Upper lobe of left lung (tissue), 6 donors: Measurements from ENCODE around the gene EPS15. TPM values are rescaled to one million over a fixed set of nuclear protein-coding genes. Genes with fewer than 3 reads are reported as not detected.

ENCODE experiments used
- ATAC-seq, 2 donors: fragments of 200-7000 bp; cut with Tn5 transposase; one replicate each; pipeline ENCODE4 v1.9.1; 2022; ENCODE audit warnings: mild to moderate bottlenecking in 2 of 2, moderate library complexity in 2 of 2; ENCODE audit not compliant: low FRiP score in 2 of 2
- DNase-seq, 2 donors: peaks; one replicate each; pipeline ENCODE4 v3.0.0-alpha.2; 2019 to 2020
- H3K27ac ChIP-seq, 4 donors: fragments of 200-600 bp; sonication (generic); one replicate each; pipeline ENCODE4 v1.5.1; 2016 to 2019
- H3K27me3 ChIP-seq, 4 donors: fragments of 200-600 bp; sonication (generic); one replicate each; pipeline ENCODE4 v1.5.1; 2017 to 2019
- H3K36me3 ChIP-seq, 4 donors: fragments of 200-600 bp; sonication (generic); one replicate each; pipeline ENCODE4 v1.5.1; 2016 to 2019
- H3K4me1 ChIP-seq, 4 donors: fragments of 200-600 bp; sonication (generic); one replicate each; pipeline ENCODE4 v1.5.1; 2018 to 2019
- H3K4me3 ChIP-seq, 4 donors: fragments of 200-600 bp; sonication (generic); one replicate each; pipeline ENCODE4 v1.5.1; 2017 to 2019; ENCODE audit warnings: mild to moderate bottlenecking in 2 of 4, moderate library complexity in 1 of 4
- H3K9me3 ChIP-seq, 4 donors: fragments of 200-600 bp; sonication (generic); one replicate each; pipeline ENCODE4 v1.5.1; 2018 to 2019
- CTCF ChIP-seq, 6 experiments: fragments of 450-650 bp in 4 of 6; fragments of 200-600 bp in 2 of 6; sonication (generic) in 2 of 6; IDR thresholded peaks; one replicate each; pipeline ENCODE4 v1.5.1; 2016 to 2019; ENCODE audit warnings: antibody characterized with exemption in 6 of 6
- EP300 ChIP-seq, 4 donors: sonication (generic); formaldehyde crosslinking; IDR thresholded peaks; one replicate each; pipeline ENCODE4 v1.5.1; 2017; ENCODE audit warnings: antibody characterized with exemption in 4 of 4, control low read depth in 2 of 4
- POLR2A ChIP-seq, 4 donors: fragments of 450-650 bp; IDR thresholded peaks; one replicate each; pipeline ENCODE4 v1.5.1; 2016 to 2017; ENCODE audit warnings: antibody characterized with exemption in 4 of 4, mild to moderate bottlenecking in 2 of 4
- POLR2AphosphoS5 ChIP-seq, 2 donors: sonication (generic); formaldehyde crosslinking; IDR thresholded peaks; one replicate each; pipeline ENCODE4 v1.5.1; 2017; ENCODE audit warnings: antibody characterized with exemption in 2 of 2
- WGBS, 2 donors: methylation state at CpG; one replicate each; pipeline ENCODE4 v1.1.5; 2017 to 2018; 5-methylcytosine and 5-hydroxymethylcytosine counted together
- total RNA-seq, 6 donors: library from RNA; depleted of rRNA in 4 of 6; stranded (reverse); fragments of >200 nt in 4 of 6; gene quantifications; one replicate each; pipeline versions ENCODE4 v1.1.0 to v1.2.1, GENCODE V29; 2016 to 2021
- donor health status: DM: no; HTN: no; CAD: no; lungs with moderate emphysema.
- donor health status: DM: no; HTN: yes; CAD: no; lungs with severe emphysema.

The EPS15 gene
- total RNA-seq, 6 donors from 2014 or later, result 50.4 to 181 (median 73.3) TPM

- H3K27me3 ChIP-seq, result no peaks in the 10 kb centered on the region
- H3K4me3 ChIP-seq, result no peak overlapping the region
- H3K9me3 ChIP-seq, result no peaks in the 10 kb centered on the region
- H3K27ac ChIP-seq, result peak overlapping the region in 3 of 4 donors; percentile 9 to 98 (median 36)
- ATAC-seq (no peak), DNase-seq (no peak)
- WGBS, 2 donors, result 43 to 51% methylated on average over 3 of the region's 3 CpGs
- peaks cover 14 to 25% (median 19%) of the 10 kb centered on the region in 4 donors for H3K4me1 ChIP-seq
- H3K36me3 ChIP-seq, result no peaks in the 10 kb centered on the region
- TF ChIP-seq CTCF (IDR thresholded peaks at IDR 0.05), result no peak
- no peak for TF ChIP-seq EP300 (IDR thresholded peaks at IDR 0.05)
- no peak for TF ChIP-seq POLR2AphosphoS5 (IDR thresholded peaks at IDR 0.05)
- no peak for TF ChIP-seq POLR2A (IDR thresholded peaks at IDR 0.05)
These were observed 1.7 kb upstream of the EPS15 start for GRCh38 chr1:51520700-51521248.

- ATAC-seq, result peak in 1 of 2 donors; percentile 30
These were observed 1.0 kb upstream of the EPS15 start for GRCh38 chr1:51519865-51520699.

GRCh38 chr1:51518586-51519047 is 449 bp downstream of the EPS15 start:
- Histone ChIP-seq H3K36me3 (no peaks in the 10 kb centered on the region), H3K4me1 (peaks cover 30 to 47% (median 36%) of the 10 kb centered on the region in 4 donors), H3K27me3 (no peaks in the 10 kb centered on the region), H3K9me3 (no peaks in the 10 kb centered on the region), H3K4me3 (peak overlapping the region; percentile 87 to 98 (median 88)), H3K27ac (peak overlapping the region; percentile 91 to 98 (median 94))
- TF ChIP-seq CTCF (IDR thresholded peaks at IDR 0.05), result peak in 1 of 6 experiments; percentile 13
- TF ChIP-seq POLR2A (IDR thresholded peaks at IDR 0.05), result no peak
- ATAC-seq (peak; percentile 63 to 65), DNase-seq (peak in 1 of 2 donors; percentile 69)
- WGBS, 2 donors, result 0 to 1% methylated on average over 8 to 47 of the region's 52 CpGs

More at GRCh38 chr1:51519865-51520699, 1.0 kb upstream of the EPS15 start:
- H3K36me3 ChIP-seq, result no peaks in the 10 kb centered on the region
- H3K27me3 ChIP-seq, result no peaks in the 10 kb centered on the region
- TF ChIP-seq CTCF (IDR thresholded peaks at IDR 0.05) (no peak), EP300 (IDR thresholded peaks at IDR 0.05) (no peak), POLR2A (IDR thresholded peaks at IDR 0.05) (no peak), POLR2AphosphoS5 (IDR thresholded peaks at IDR 0.05) (no peak)
- peaks cover 20 to 32% (median 26%) of the 10 kb centered on the region in 4 donors for H3K4me1 ChIP-seq
- no peaks in the 10 kb centered on the region for H3K9me3 ChIP-seq
- WGBS, 2 donors, result 72 to 78% methylated on average over 8 of the region's 8 CpGs
- no peak for DNase-seq
- no peak overlapping the region for H3K4me3 ChIP-seq
- peak overlapping the region in 3 of 4 donors; percentile 36 to 98 (median 92) for H3K27ac ChIP-seq

- peak; percentile 47 to 66 for ATAC-seq
- Histone ChIP-seq H3K36me3 (no peaks in the 10 kb centered on the region), H3K27me3 (no peaks in the 10 kb centered on the region), H3K4me3 (peak overlapping the region; percentile 87 to 98 (median 88)), H3K4me1 (peaks cover 31 to 48% (median 41%) of the 10 kb centered on the region in 4 donors), H3K9me3 (no peaks in the 10 kb centered on the region), H3K27ac (peak overlapping the region; percentile 91 to 98 (median 94))
- no peak for TF ChIP-seq EP300 (IDR thresholded peaks at IDR 0.05)
- TF ChIP-seq POLR2A (IDR thresholded peaks at IDR 0.05), result peak in 1 of 4 donors; percentile 21
- peak in 1 of 2 donors; percentile 68 for TF ChIP-seq POLR2AphosphoS5 (IDR thresholded peaks at IDR 0.05)
- WGBS, 2 donors, result 0 to 1% methylated on average over 20 of the region's 20 CpGs
- peak in 1 of 2 donors; percentile 54 for DNase-seq
These were observed 957 bp downstream of the EPS15 start for GRCh38 chr1:51518033-51518585.
